ENCODE data around the gene CAPZA2. TPM values are rescaled to one million over a fixed set of nuclear protein-coding genes. Genes with fewer than 3 reads are reported as not detected.
A peak's percentile ranks its signal among the peaks of the same experiment; 100 is the strongest.

CAPZA2 gene
- total RNA-seq, 1 experiment from 2014 or later = 57.7 TPM

DNA sequence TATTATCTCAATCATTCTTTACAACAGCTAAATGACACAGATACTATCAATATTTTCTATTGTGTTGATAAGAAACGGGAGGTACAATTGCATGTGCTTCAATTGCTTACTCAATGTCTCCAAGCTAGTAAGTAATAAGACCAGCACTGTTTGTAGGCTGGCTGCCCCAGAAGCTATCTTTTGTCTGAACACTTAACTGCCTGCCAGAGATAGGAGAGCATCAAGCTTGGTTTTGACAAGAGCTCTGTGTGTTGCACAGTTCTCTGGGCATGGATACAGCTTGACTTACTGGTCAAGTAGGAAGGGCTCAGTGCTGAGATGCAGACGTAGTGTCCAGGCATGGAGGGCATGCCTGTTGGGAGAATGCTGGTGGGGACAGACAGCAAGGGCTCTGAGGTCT lies 26.3 kb upstream of the CAPZA2 start:
- intact Hi-C loops (cut with micrococcal nuclease) = no loop called here
- TF ChIP-seq EZH2 (IDR thresholded peaks at IDR 0.05; ENCODE audit: low read length, unreplicated experiment) = no peak
- TF ChIP-seq, protein P1, sequence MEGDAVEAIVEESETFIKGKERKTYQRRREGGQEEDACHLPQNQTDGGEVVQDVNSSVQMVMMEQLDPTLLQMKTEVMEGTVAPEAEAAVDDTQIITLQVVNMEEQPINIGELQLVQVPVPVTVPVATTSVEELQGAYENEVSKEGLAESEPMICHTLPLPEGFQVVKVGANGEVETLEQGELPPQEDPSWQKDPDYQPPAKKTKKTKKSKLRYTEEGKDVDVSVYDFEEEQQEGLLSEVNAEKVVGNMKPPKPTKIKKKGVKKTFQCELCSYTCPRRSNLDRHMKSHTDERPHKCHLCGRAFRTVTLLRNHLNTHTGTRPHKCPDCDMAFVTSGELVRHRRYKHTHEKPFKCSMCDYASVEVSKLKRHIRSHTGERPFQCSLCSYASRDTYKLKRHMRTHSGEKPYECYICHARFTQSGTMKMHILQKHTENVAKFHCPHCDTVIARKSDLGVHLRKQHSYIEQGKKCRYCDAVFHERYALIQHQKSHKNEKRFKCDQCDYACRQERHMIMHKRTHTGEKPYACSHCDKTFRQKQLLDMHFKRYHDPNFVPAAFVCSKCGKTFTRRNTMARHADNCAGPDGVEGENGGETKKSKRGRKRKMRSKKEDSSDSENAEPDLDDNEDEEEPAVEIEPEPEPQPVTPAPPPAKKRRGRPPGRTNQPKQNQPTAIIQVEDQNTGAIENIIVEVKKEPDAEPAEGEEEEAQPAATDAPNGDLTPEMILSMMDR (conservative IDR thresholded peaks at IDR 0.05; ENCODE audit: low read depth, low read length) = no peak
- no peak for TF ChIP-seq EZH2phosphoT487 (IDR thresholded peaks at IDR 0.05; ENCODE audit: borderline replicate concordance, low read length)
- Histone ChIP-seq H3F3A (ENCODE audit: low read length, unreplicated experiment) (no peaks in the 10 kb centered on the region), H3K4me1 (ENCODE audit: insufficient read depth, low read length) (peaks cover 28% of the 10 kb centered on the region), H3K36me3 (ENCODE audit: low read depth, low read length) (no peaks in the 10 kb centered on the region), H3K9ac (ENCODE audit: low read length) (no peak overlapping the region), H3K27me3 (ENCODE audit: low read length) (no peaks in the 10 kb centered on the region), H2AFZ (ENCODE audit: low read length) (no peak overlapping the region), H3K4me3 (ENCODE audit: low read length) (no peak overlapping the region), H3K9me2 (replicated peaks; ENCODE audit: low read length) (no peaks in the 10 kb centered on the region), H3K27ac (ENCODE audit: low read length) (no peak overlapping the region), H3K79me2 (ENCODE audit: low read length) (no peaks in the 10 kb centered on the region), H3K4me2 (ENCODE audit: low read length) (no peak overlapping the region), H4K20me1 (ENCODE audit: low read length) (no peaks in the 10 kb centered on the region), H3K9me3 (ENCODE audit: low read length) (no peaks in the 10 kb centered on the region)
- ChIA-PET CTCF (no interaction called here), POLR2A (ENCODE audit: unreplicated experiment) (no interaction called here)
- no TSS peak for BruUV-seq (replicated peaks)
- ATAC-seq (no peak), DNase-seq (no peak)

DNA sequence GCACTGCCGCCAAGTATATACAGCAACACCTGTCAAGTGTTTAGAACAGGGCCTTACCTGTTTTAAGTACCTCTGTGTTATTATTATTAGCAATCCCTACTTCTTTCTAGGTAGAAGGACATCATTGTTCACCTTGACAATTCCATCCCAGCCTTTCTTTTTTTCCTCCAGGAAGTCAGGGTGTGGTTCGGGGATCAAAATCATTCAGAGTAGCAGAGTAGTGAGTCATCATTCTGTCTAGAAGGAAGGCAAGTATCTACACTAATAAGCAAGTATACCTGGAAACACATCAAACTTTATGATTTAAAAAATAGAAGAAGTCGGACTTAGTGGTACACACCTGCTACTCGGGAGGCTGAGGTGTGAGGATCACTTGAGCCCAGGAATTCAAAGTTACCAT lies 25.5 kb upstream of the CAPZA2 start:
- peak; percentile 73 for DNase-seq
- Histone ChIP-seq H3F3A (ENCODE audit: low read length, unreplicated experiment) (no peaks in the 10 kb centered on the region), H3K9ac (ENCODE audit: low read length) (no peak overlapping the region), H3K9me3 (ENCODE audit: low read length) (no peaks in the 10 kb centered on the region), H3K9me2 (replicated peaks; ENCODE audit: low read length) (no peaks in the 10 kb centered on the region), H4K20me1 (ENCODE audit: low read length) (no peaks in the 10 kb centered on the region), H3K27ac (ENCODE audit: low read length) (no peak overlapping the region), H3K79me2 (ENCODE audit: low read length) (no peaks in the 10 kb centered on the region), H3K4me3 (ENCODE audit: low read length) (no peak overlapping the region), H3K27me3 (ENCODE audit: low read length) (no peaks in the 10 kb centered on the region), H3K4me2 (ENCODE audit: low read length) (peak overlapping the region; percentile 21; the same call in 1 of the 2 replicates), H3K36me3 (ENCODE audit: low read depth, low read length) (no peaks in the 10 kb centered on the region), H3K4me1 (ENCODE audit: insufficient read depth, low read length) (peaks cover 28% of the 10 kb centered on the region), H2AFZ (ENCODE audit: low read length) (no peak overlapping the region)
- POLR2A ChIA-PET (ENCODE audit: unreplicated experiment) = no interaction called here
- intact Hi-C loops (cut with micrococcal nuclease) = no loop called here
- peak; percentile 86 for ATAC-seq
- no TSS peak for BruUV-seq (replicated peaks)
- TF ChIP-seq EZH2phosphoT487 (IDR thresholded peaks at IDR 0.05; ENCODE audit: borderline replicate concordance, low read length) (no peak), EZH2 (IDR thresholded peaks at IDR 0.05; ENCODE audit: low read length, unreplicated experiment) (no peak)
- TF ChIP-seq, protein P1 (conservative IDR thresholded peaks at IDR 0.05; ENCODE audit: low read depth, low read length) = no peak
- CTCF ChIA-PET = no interaction called here

DNA sequence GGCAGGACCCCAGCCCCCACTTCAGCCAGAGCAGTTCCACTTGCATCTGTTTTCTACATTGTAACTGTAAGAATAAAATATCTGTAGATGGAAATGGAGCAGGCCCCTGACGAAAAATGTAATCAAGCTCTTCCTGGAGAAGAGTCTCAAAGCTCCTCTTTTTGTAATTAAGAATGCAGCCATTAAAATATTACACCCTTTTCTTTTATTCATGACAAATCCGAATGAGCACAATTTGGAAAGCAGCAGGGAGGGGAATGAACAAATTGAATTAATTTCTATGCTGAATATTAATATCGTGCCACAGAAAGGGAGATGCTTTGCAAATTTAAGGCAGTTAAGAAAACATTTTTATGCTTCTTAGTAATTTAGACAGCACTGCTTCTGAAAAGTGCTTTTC lies 24.8 kb upstream of the CAPZA2 start:
- BruUV-seq (replicated peaks) = no TSS peak
- no peaks in the 10 kb centered on the region for H3K27me3 ChIP-seq (ENCODE audit: low read length)
- no peaks in the 10 kb centered on the region for H3K36me3 ChIP-seq (ENCODE audit: low read depth, low read length)

More for the DNA sequence above, 24.8 kb upstream of the CAPZA2 start:
- no peaks in the 10 kb centered on the region for H3K9me3 ChIP-seq (ENCODE audit: low read length)
- H3K4me1 ChIP-seq (ENCODE audit: insufficient read depth, low read length) = peaks cover 28% of the 10 kb centered on the region
- H2AFZ ChIP-seq (ENCODE audit: low read length) = no peak overlapping the region
- no peak overlapping the region for H3K27ac ChIP-seq (ENCODE audit: low read length)
- ChIA-PET POLR2A (ENCODE audit: unreplicated experiment) (no interaction called here), CTCF (no interaction called here)
- H3K4me3 ChIP-seq (ENCODE audit: low read length) = no peak overlapping the region
- no peaks in the 10 kb centered on the region for H3K79me2 ChIP-seq (ENCODE audit: low read length)
- H3K9me2 ChIP-seq (replicated peaks; ENCODE audit: low read length) = no peaks in the 10 kb centered on the region
- intact Hi-C loops (cut with micrococcal nuclease) = no loop called here
- no peaks in the 10 kb centered on the region for H3F3A ChIP-seq (ENCODE audit: low read length, unreplicated experiment)
- TF ChIP-seq EZH2 (IDR thresholded peaks at IDR 0.05; ENCODE audit: low read length, unreplicated experiment) (no peak), EZH2phosphoT487 (IDR thresholded peaks at IDR 0.05; ENCODE audit: borderline replicate concordance, low read length) (no peak)
- TF ChIP-seq, protein P1 (conservative IDR thresholded peaks at IDR 0.05; ENCODE audit: low read depth, low read length) = no peak
- no peak overlapping the region for H3K4me2 ChIP-seq (ENCODE audit: low read length)
- no peaks in the 10 kb centered on the region for H4K20me1 ChIP-seq (ENCODE audit: low read length)
- no peak overlapping the region for H3K9ac ChIP-seq (ENCODE audit: low read length)
- no peak for ATAC-seq
- no peak for DNase-seq
